NB4 (cell line): Measurements from ENCODE around the gene SPEN.

Experiments used
- CTCF ChIP-seq: IDR thresholded peaks from one replicate; pipeline ENCODE4 v1.5.1; 2012; ENCODE audit warnings: low read depth, low read length
- MYC ChIP-seq: IDR thresholded peaks from 2 replicates; pipeline ENCODE4 v1.6.1; 2011; ENCODE audit warnings: low read depth, low read length
- POLR2A ChIP-seq: IDR thresholded peaks from 2 replicates; pipeline ENCODE4 v1.6.1; 2011; ENCODE audit warnings: mild to moderate bottlenecking; ENCODE audit not compliant: insufficient read length; ENCODE audit errors: extremely low read depth

GRCh38 chr1:15803380-15803779 is 44.1 kb upstream of the SPEN start:
- peak; percentile 38 for TF ChIP-seq CTCF
- TF ChIP-seq POLR2A = no peak
- TF ChIP-seq MYC = no peak
